Activated T-cell treated with anti-CD3 and anti-CD28 coated beads, Interleukin-2, amount 50 U/mL, for 1 hour (primary cell): ENCODE measurements around the gene SP3.

Experiments used
- DNase-seq: peaks from one replicate; pipeline ENCODE4 v3.0.0-alpha.2; 2020

SP3 gene

DNA sequence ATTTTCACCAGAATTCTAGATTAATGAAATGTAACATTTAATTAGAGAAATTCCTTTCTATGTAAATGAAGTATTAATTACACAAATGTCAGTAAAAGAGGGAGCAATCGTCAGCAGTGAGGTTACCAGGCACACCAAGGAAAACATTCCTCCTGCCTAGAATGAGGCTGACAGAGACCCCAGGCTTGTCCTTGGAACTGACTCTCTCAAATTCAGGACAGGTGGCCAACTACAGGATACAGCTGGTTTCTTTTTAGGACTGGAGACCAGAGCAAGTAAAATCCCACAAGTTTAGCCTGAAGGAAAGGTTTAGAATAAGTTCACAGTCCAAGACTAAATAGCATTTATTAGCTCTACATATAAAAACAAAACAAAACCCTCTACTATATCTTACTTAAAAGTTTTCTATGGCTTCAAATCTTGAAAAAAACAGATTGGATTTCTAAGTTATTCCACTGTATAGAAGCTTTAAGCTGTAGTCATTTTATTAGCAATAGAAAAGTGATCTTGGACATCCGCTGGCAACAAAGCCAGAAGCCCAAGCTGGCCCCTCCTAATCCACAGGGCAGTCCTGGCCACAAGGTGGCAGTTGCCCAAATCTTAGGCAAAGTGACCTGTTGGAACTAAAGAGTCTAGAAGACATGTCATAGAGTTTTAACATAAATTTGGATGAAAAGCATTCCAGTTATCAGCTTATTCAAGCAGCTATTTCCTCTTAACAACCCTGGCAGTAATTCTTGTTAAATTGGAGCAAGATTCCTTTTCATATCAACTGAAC, 81.0 kb downstream of the SP3 start:
- DNase-seq = peak; percentile 45

DNA sequence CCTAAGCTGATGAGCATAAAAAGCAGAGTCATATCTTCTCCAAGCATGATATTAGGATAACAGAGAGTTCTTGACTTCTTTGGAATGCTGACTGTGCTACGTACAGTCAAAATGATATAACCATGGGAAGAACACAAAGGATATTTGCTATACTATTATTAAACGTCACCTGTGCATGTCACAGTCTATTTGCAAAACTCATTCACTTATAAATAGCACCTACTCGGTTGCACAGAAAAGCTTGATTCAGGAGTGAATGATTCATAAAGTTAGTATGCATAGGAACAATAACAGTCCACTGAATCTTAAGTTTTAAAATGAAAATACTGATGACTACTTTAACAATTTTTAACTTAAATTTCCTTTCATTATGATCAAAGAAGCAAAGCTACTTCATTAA, 83.3 kb downstream of the SP3 start:
- DNase-seq = no peak

DNA sequence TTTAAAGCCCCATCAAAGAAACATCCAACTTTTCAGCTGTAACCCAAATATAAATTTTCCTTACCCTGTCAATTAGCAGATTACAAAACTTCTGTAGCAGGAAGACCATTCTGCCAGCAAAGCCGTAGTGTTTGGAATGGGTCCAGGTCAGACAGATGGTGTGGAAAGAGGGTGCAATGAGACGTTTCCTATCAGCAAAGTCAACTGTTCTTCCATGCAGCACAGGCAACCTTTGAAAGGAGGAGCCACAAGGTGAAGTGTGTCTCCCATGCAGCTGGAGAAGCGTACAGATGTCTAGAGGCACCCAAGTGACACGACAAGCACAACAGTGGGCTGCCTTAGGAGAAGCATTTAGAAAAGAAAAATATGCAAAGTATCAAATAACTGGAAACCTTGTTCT, 83.7 kb downstream of the SP3 start:
- DNase-seq = no peak

DNA sequence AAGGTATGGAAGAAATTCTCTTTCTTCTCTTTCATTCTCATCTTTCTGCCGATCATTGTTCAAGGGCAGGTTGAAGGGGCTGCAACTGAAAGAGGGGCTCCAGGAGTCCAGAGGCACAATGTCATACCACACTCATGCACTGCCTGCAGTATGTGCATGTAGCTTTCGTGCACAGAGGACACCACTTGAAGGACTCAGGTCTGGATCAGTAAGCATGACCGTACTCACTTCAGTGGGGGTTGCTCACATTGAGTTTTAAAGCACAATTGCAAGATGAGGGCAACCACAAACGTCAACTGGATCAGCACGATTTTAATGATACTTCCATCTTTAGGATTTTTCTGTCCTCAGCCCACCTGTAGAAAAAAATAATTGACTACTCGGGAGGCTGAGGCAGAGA, 84.6 kb downstream of the SP3 start:
- no peak for DNase-seq

DNA sequence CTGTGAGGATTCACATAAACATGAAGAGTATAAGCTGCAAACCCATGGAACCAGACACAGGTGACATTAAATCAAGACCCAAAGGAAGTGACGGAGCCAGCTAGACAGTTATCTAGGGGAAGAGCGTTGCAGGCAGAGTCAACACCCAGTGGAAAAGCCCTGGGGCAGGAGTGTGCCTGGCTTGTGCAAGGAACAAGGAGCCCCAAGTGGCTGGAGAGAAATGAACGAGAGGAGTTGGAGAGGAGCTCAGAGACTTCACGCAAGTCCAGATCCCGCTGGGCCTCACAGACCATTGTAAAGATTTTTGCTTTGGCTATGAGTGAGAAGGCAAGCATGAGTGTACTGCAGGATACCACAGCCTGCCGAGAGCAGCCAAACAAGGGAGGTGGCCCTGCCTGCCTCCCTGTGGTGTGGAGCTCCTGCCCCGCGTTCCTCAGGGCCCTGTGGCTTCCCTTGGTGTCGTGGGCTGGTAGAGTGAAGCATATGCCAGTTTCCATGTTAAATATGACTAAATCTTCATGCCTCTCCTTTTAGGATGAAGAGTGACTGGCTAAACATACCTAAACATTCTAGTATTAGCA, 88.2 kb downstream of the SP3 start:
- no peak for DNase-seq

DNA sequence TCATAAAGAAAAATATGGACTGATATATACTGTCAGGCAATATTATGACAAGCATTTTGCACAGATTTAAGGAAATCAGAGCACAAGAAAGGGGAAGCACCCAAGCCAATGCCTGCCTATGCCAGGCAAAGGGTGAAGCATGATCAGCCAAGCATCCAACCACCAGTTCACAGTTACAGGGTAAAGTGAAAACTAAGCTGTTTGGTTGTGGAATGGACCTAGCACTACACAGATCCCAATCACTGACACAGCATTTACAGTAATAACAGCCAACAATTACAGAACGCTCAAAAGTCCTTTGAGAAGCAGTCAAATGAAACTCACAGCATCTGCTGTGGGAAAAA, 90.3 kb downstream of the SP3 start:
- no peak for DNase-seq

DNA sequence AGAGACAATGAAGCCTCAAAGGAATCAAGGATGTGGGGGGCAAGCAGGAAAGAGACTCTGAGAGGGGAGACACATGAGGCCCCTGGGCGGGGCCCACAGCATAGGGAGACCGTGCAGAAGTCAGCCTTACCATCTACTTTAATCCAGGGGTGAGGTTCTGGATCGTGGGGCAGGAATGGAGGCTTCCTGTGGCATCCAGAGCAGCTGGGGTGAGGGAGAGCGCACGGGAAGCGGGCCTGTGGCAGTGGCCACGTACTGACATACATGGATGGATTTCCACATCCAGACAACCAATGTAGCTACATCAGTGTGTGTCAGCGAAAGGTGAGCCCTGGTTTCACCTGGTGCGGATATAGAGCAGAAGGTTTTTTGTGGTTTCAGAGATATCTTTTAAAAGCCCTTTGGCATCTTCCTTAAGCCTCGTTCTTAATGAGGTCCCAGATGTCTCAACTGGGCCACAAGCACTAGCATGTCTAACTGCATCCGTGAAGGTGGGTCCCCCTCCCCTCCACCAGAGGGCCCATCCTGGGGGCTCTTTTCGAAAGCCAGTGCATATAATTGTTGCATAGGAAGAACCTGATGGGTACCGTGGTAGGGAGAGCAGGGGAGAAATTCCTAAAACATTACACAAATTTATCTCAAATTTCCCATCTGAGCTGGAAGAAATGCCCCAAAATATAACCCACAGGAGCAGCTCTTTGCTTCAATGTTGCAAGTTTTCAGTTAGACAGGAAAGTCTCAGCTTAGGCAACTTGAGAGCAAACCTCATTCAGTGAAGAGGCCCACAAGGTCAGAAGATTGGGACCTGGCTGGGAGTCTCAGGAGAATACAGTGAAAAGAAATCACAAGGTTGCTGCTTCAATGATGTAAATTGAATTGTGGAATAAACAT, 90.9 kb downstream of the SP3 start:
- no peak for DNase-seq

DNA sequence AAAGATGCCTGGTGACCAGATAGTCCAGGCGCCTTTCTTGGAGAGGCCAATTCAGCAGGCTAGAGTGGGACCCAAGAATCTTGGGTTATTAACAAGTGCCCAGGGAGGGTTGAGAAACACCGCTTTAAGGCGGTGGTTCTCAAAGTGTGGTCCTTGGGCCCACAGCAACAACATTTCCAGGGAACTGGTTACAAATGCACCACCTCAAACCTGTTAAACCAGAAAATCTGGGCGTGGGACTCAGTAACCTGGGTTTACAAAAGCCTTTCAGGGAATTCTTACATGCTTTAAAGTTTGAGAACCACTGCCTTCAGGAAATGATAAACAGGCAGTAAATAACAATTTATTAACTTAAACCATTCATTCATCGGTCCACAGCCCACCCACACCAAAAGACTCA, 92.5 kb downstream of the SP3 start:
- no peak for DNase-seq

DNA sequence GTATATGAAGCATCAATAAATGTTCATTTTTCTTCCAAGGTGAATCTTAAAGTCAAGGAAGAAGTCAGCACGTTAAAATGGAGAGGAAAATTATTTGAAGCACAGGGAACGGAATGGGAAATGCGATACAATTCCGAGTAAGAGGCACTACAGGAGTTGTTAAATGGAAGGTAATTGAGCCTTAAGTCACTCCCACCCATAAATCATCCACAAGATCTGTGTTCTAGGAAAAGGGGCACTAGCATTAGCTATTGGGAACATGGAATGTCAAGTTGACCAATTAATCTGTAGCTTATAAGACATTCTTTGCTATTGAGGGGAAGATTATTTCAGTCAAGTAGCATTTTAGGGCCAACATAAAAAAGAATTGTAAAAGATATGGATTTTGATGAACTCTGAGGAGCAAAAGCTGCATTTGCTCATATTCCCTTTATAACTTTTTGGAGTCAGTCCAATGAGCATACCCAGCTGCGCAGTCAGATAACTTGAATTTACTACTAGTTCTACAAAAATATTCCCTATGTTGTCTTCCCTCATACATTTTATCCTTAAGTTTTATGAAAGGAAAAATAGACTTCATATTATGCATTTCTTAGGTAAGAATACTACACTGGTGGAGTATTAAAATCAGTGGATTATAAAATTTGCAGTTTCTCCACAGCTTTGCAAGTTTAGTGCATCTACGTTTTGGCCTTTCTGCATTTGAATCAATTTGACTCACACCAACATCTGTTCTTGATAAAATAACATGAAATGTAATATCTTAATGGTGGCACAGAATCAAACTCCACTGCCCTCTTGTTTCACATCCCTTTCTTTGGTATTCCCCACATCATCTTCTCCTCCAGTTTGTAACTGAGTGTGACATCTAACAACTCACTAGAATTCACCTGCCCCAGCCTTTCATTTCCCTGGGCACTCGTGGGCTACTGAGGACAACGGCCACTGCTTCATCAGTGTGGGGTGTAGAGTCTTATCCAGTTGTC, 95.6 kb downstream of the SP3 start:
- DNase-seq = no peak

DNA sequence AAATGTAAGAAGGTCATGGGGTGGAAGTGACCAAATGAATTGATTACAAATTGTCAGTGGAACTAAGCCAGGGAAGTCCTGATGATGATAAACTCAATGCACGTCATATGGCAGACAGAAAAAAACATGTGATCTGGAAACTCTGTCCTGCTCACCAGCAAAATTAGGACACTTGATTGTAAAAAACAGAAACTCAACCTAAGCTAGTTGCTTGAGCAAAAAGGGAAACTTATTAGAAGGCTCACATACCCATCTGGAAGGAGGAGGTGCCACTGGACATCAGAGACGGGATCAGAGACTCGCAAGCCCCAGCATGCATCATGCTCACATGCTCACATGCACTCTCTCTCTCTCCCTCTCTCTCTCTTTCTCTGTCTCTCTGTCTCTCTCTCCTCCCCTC, 96.8 kb downstream of the SP3 start:
- no peak for DNase-seq

DNA sequence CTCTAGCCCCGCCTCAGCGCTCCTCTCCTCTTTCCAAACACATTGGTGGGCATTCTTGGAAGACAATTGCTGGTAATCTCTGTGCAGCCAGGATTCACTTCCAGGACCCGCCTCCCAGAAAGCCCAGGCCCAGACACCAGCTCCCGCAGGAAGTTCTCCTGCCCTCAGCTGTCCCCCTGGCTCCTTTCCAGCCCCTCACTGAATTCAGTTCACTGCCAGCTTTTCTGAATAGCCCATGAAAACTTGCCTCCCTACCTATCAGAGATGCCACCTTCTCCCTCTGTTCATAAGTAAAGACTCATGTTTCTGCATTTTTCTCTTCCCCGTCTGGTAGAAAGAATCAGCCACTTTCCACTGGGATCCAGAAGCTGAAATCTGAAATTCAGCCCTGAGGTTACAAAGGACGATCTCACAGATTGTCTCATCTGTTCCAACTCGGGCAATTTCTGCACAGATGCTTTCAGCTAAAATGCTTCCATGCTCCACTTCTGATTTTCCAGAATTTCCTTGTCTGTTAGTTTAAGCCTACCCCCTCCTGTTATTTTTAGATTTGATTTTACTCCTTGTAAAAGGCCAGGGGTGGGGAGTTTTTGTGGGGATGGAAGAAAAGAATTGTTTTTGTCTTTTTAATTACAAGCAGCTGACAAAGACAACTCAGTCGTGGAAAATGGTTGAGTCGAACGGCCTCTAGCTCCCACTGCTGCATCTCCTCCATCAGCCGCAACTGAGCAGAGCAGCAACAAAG, 98.1 kb downstream of the SP3 start:
- no peak for DNase-seq

DNA sequence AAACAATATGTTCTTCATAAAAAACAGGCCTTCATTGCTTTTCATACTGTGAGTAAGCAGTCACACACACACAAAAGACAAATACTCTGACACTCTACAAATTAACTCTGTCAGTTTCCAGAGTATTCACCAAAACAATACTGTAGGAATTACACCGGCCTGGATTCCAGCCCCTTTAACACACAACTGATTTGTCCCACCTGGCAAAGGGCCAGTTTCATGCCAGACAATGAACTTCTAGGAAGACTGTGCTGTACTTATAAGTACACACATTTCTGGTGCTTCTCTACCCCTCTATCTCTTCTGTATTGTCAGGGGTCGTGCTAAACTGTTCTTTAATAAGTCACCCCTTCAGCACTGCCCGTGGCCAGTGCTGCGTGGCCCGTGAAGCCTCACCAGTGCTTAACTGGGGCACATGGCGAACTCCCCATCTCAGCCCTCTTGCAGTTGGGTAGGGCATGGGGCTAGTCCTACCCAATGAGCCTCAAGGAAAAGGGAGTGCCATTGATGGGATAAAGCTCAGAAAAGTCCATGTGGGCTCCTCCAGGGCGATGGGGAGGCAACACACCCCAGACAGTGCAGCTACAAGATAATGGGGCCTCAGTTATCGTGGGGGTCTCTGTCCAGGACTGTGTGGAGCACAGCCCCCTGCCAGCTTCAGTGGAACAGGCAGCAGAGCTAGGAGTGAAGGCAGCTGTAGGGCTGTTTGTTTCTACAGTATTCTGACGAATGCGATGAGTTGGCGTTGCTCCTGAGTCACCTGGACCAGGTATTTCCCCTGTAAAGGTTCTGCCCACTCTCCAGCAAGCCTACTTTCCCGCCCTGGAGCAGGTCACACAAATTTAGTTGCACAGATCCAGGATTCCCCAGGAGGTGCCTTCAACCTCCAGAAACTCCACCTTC, 99.0 kb downstream of the SP3 start:
- DNase-seq = no peak

DNA sequence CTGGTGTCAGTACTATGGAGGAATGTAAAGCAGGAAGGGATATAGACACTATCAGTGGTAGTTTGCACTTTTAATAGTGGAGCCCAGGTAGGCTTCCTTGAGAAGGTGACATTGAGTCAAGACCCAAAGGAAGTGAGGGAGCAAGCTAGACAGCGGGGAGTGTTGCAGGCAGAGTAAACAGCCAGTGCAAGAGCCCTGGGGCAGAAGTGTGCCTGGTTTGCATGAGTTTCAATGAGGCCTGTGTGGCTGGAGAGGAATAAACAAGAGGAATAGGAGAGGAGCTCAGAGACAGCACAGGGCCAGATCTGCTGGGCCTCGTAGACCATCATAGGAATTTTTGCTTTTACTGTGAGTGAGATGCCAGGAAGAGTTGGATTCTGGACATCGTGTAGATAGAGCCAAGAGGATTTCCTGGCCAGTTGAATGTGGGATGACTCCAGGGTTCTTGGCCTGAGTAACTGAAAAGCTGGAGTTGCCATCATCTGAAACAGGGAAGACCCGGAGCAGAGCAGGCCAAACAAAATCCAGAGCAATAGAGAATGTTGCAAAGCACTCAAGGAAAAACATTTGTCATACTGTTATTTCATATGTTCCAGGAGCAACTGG, 102.5 kb downstream of the SP3 start:
- no peak for DNase-seq

DNA sequence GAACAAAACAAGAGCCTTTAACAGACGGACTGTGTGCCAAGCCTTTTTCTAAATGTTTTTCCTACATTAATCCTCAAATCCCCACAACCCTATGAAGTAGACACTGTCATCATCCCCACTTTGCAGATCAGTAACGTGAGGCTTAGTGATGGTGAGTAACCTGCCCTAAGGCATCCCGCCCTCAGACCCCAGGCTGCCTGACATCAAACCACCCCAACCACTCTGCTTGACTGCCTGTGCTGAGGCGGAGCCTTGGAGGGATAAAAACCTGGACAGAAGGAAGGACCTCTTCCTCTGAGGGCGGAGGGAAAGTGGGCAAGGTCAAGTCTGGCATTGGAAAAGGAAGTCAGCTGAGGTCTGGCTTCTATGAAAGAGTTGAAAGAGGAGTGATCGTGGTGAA, 104.6 kb downstream of the SP3 start:
- DNase-seq = no peak

DNA sequence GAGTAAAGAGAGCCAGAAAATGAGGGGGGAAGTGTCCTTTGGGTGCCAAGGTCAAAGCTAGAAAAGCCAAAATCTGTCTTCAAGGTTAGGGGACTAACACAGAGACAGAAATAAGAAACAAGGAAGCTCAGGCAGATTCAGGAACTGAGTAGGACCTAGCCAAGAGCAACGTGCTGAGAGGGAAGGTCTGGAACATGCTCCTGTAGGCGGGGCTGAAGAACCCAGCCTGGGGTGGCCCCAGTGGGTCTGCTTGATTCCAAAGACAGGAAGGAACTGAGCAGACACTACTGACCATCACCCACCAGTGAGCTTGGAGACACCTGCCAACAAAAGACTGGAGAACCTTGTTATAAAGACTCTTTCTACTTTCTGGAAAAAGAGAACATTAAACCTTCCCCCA, 105.1 kb downstream of the SP3 start:
- no peak for DNase-seq

DNA sequence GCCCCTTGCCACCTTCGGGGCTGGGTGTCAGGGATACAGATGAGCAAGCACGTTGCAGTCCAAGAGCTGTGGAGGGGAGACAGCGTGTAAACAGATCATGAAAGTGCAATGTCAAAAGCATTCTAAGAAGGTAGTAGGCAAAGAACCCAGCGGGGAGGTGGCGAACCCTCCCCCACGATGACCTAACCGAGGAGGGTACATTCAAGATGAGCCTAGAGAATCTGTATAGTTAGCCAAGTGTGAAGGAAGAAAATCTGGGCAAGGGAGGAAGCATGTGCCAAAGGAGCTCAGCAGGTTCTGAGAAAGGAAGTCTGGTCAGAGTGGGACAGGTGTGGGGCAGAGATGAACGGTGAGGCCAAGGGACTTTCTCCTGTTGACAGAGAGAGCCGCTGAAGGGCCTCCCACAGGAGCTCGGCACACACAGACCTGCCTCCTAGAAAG, 106.9 kb downstream of the SP3 start:
- no peak for DNase-seq
